HepG2 (cell line): ENCODE results near the gene RAB36. TPM values are rescaled to one million over a fixed set of nuclear protein-coding genes. Genes with fewer than 3 reads are reported as not detected.
A peak's percentile ranks its signal among the peaks of the same experiment; 100 is the strongest.

Experiments
- CREB1 ChIP-seq, 2 experiments: fragments of 450-650 bp in 1 of 2; IDR thresholded peaks; 2 replicates each; pipeline ENCODE4 v1.6.1; 2016 to 2017; ENCODE audit warnings: control low read depth in 1 of 2, mild to moderate bottlenecking in 1 of 2, missing compliant biosample characterization in 1 of 2, missing genetic modification characterization in 1 of 2
- DNMT1 ChIP-seq: sonication (generic); formaldehyde crosslinking; IDR thresholded peaks from 2 replicates; pipeline ENCODE4 v1.5.1; 2020; ENCODE audit warnings: mild to moderate bottlenecking, missing genetic modification reagents
- E2F1 ChIP-seq: sonication (generic); formaldehyde crosslinking; IDR thresholded peaks from 2 replicates; pipeline ENCODE4 v1.5.0; 2020; ENCODE audit warnings: missing genetic modification reagents
- FIP1L1 ChIP-seq: fragments of 200-400 bp; formaldehyde crosslinking; IDR thresholded peaks from 2 replicates; pipeline ENCODE4 v1.6.1; 2018; ENCODE audit warnings: low read depth, mild to moderate bottlenecking, low read length, moderate library complexity, borderline replicate concordance; ENCODE audit not compliant: insufficient read depth
- GATAD2A ChIP-seq: IDR thresholded peaks from 2 replicates; pipeline ENCODE4 v1.6.1; 2016
- IRX3 ChIP-seq: sonication (generic); formaldehyde crosslinking; IDR thresholded peaks from 2 replicates; pipeline ENCODE4 v1.8.1; 2023; ENCODE audit warnings: mild to moderate bottlenecking, low read depth, missing genetic modification reagents, borderline replicate concordance
- MED8 ChIP-seq: sonication (generic); formaldehyde crosslinking; IDR thresholded peaks from 2 replicates; pipeline ENCODE4 v1.8.1; 2023; ENCODE audit warnings: mild to moderate bottlenecking, missing genetic modification reagents; ENCODE audit not compliant: insufficient replicate concordance
- NFE2 ChIP-seq: sonication (generic); formaldehyde crosslinking; IDR thresholded peaks from 2 replicates; pipeline ENCODE4 v1.4.0; 2020; ENCODE audit warnings: missing genetic modification reagents
- NR2F1 ChIP-seq, 2 experiments: fragments of 450-650 bp in 1 of 2; formaldehyde crosslinking in 1 of 2; IDR thresholded peaks; 2 replicates each; pipeline versions ENCODE4 v1.5.0 to v1.6.1; 2016 to 2020; ENCODE audit warnings: mild to moderate bottlenecking in 1 of 2, missing compliant biosample characterization in 1 of 2, missing genetic modification reagents in 1 of 2, moderate library complexity in 1 of 2
- NR2F2 ChIP-seq: IDR thresholded peaks from 2 replicates; pipeline ENCODE4 v1.6.1; 2012; ENCODE audit warnings: low read depth, inconsistent platforms, borderline replicate concordance
- PAX8 ChIP-seq: sonication (generic); formaldehyde crosslinking; IDR thresholded peaks from 2 replicates; pipeline ENCODE4 v1.8.0; 2022; ENCODE audit warnings: mild to moderate bottlenecking, missing genetic modification reagents, borderline replicate concordance
- RBM22 ChIP-seq: fragments of 200-400 bp; formaldehyde crosslinking; optimal IDR thresholded peaks from 2 replicates; pipeline ENCODE3; 2017; ENCODE audit warnings: mild to moderate bottlenecking, low read length, moderate library complexity
- RXRB ChIP-seq: IDR thresholded peaks from 2 replicates; pipeline ENCODE4 v1.6.1; 2016; ENCODE audit warnings: borderline replicate concordance, missing genetic modification reagents, missing compliant biosample characterization
- SETDB1 ChIP-seq: sonication (generic); formaldehyde crosslinking; IDR thresholded peaks from 2 replicates; pipeline ENCODE4 v1.5.1; 2020; ENCODE audit warnings: missing genetic modification reagents, mild to moderate bottlenecking, borderline replicate concordance
- SMYD3 ChIP-seq: sonication (generic); formaldehyde crosslinking; IDR thresholded peaks from 2 replicates; pipeline ENCODE4 v1.8.1; 2023; ENCODE audit warnings: mild to moderate bottlenecking, missing genetic modification reagents
- TAF15 ChIP-seq: fragments of 200-400 bp; formaldehyde crosslinking; IDR thresholded peaks from one replicate; pipeline ENCODE4 v1.6.1; 2018; ENCODE audit warnings: mild to moderate bottlenecking, low read depth, low read length; ENCODE audit not compliant: poor library complexity, severe bottlenecking
- ZBTB1 ChIP-seq: sonication (generic); formaldehyde crosslinking; IDR thresholded peaks from 2 replicates; pipeline ENCODE4 v1.4.0; 2020; ENCODE audit warnings: missing genetic modification reagents, borderline replicate concordance
- ZFP36L1 ChIP-seq: sonication (generic); formaldehyde crosslinking; IDR thresholded peaks from 2 replicates; pipeline ENCODE4 v1.8.0; 2022; ENCODE audit warnings: mild to moderate bottlenecking, missing genetic modification reagents, moderate library complexity
- ZMYM4 ChIP-seq: sonication (generic); formaldehyde crosslinking; IDR thresholded peaks from 2 replicates; pipeline ENCODE4 v1.8.1; 2023; ENCODE audit warnings: mild to moderate bottlenecking, missing genetic modification reagents
- ZNF225 ChIP-seq: sonication (generic); formaldehyde crosslinking; IDR thresholded peaks from 2 replicates; pipeline ENCODE4 v1.4.0; 2020; ENCODE audit warnings: mild to moderate bottlenecking, missing genetic modification reagents
- ZNF574 ChIP-seq: sonication (generic); formaldehyde crosslinking; IDR thresholded peaks from 2 replicates; pipeline ENCODE4 v1.4.0; 2020; ENCODE audit warnings: missing genetic modification reagents
- ZNF670 ChIP-seq: sonication (generic); formaldehyde crosslinking; IDR thresholded peaks from 2 replicates; pipeline ENCODE4 v1.8.0; 2022; ENCODE audit warnings: mild to moderate bottlenecking, missing genetic modification reagents, borderline replicate concordance
- ZNF691 ChIP-seq: sonication (generic); formaldehyde crosslinking; IDR thresholded peaks from 2 replicates; pipeline ENCODE4 v1.4.0; 2020; ENCODE audit warnings: missing genetic modification reagents, low read depth, mild to moderate bottlenecking, borderline replicate concordance
- ZNF761 ChIP-seq: sonication (generic); formaldehyde crosslinking; conservative IDR thresholded peaks from 2 replicates; pipeline ENCODE4 v1.4.0; 2020; ENCODE audit warnings: mild to moderate bottlenecking, missing genetic modification reagents
- ZNF775 ChIP-seq: sonication (generic); formaldehyde crosslinking; IDR thresholded peaks from 2 replicates; pipeline ENCODE4 v1.4.0; 2020; ENCODE audit warnings: missing genetic modification reagents, mild to moderate bottlenecking, moderate library complexity, borderline replicate concordance
- ZNF850 ChIP-seq: sonication (generic); formaldehyde crosslinking; conservative IDR thresholded peaks from 2 replicates; pipeline ENCODE4 v1.9.0; 2021; ENCODE audit warnings: mild to moderate bottlenecking, missing genetic modification reagents
- polyA plus RNA-seq, 8 experiments: library from polyadenylated mRNA; depleted of rRNA in 3 of 8; stranded (reverse) in 7 of 8; unstranded in 1 of 8; fragments of >200 nt; fragmentation: Illumina TruSeq in 4 of 8; extraction: Trizol in 4 of 8; gene quantifications; 2 replicates each; pipeline versions ENCODE4 v1.2.1 to v1.2.3, GENCODE V29; 2011 to 2016; ENCODE audit warnings: low read depth in 4 of 8, missing spikeins in 1 of 8, mixed read lengths in 1 of 8; ENCODE audit not compliant: insufficient read depth in 1 of 8
- total RNA-seq, 5 experiments: library from RNA; depleted of rRNA; stranded (reverse); fragments of >200 nt; fragmentation: Illumina TruSeq; extraction: Trizol; gene quantifications; 2 replicates each; pipeline ENCODE4 v1.2.3, GENCODE V29; 2016; ENCODE audit warnings: low read depth in 1 of 5

Gene RAB36
- total and polyA plus RNA-seq, 2 of the 13 experiments (the other 11 are each of a cell fraction or from before 2014, with no cell fraction given) = 0.24 to 0.86 TPM

- TF ChIP-seq ZNF225 (CRISPR knock-in tag) = no peak
- TF ChIP-seq CREB1 (IDR thresholded peaks at IDR 0.05) = no peak
- no peak for TF ChIP-seq CREB1 (CRISPR knock-in tag; IDR thresholded peaks at IDR 0.05)
- no peak for TF ChIP-seq SETDB1 (CRISPR knock-in tag)
- TF ChIP-seq IRX3 = no peak
- no peak for TF ChIP-seq ZNF775 (CRISPR knock-in tag)
- TF ChIP-seq MED8 = no peak
- 0 out of 2 replicates have a peak, but pooled peaks have one; percentile 24 for TF ChIP-seq GATAD2A
- TF ChIP-seq E2F1 (CRISPR knock-in tag) = no peak
- no peak for TF ChIP-seq PAX8 (CRISPR knock-in tag)
- no peak for TF ChIP-seq ZNF691 (CRISPR knock-in tag)
- 0 out of 2 replicates have a peak, but pooled peaks have one; percentile 9 for TF ChIP-seq NR2F2
- no peak for TF ChIP-seq ZNF670
- no peak for TF ChIP-seq RBM22
- TF ChIP-seq ZNF850 (CRISPR knock-in tag) = no peak
- no peak for TF ChIP-seq ZMYM4 (CRISPR knock-in tag)
- no peak for TF ChIP-seq ZBTB1
- no peak for TF ChIP-seq ZFP36L1 (CRISPR knock-in tag)
- TF ChIP-seq NFE2 (CRISPR knock-in tag) = no peak
- no peak for TF ChIP-seq ZNF574 (CRISPR knock-in tag)
- no peak for TF ChIP-seq FIP1L1
- TF ChIP-seq DNMT1 (CRISPR knock-in tag) = no peak
- no peak for TF ChIP-seq TAF15
- TF ChIP-seq NR2F1 (CRISPR knock-in tag; IDR thresholded peaks at IDR 0.05) = peak; percentile 49 to 51; a peak in 2 of 4 replicates
- TF ChIP-seq ZNF761 (CRISPR knock-in tag) = no peak
- TF ChIP-seq SMYD3 (CRISPR knock-in tag) = no peak
- peak; percentile 55; the same call in 1 of the 2 replicates for TF ChIP-seq RXRB
Measured at GRCh38 chr22:23161574-23161973, 16.3 kb downstream of the RAB36 start (continued).
